ENCODE measurements around the gene CIAO2A.

GRCh38 chr15:64125978-64126377, 32.3 kb upstream of the CIAO2A start:
- TF ChIP-seq CTCF (conservative IDR thresholded peaks at IDR 0.05; ENCODE audit: low read length): no peak
- TF ChIP-seq EZH2phosphoT487 (IDR thresholded peaks at IDR 0.05; ENCODE audit: borderline replicate concordance, low read depth, low read length): no peak
